Measurements from ENCODE around the gene GNA14. TPM values are rescaled to one million over a fixed set of nuclear protein-coding genes. Genes with fewer than 3 reads are reported as not detected.

The GNA14 gene
- total RNA-seq, 1 experiment from 2014 or later = 0.15 TPM

DNA sequence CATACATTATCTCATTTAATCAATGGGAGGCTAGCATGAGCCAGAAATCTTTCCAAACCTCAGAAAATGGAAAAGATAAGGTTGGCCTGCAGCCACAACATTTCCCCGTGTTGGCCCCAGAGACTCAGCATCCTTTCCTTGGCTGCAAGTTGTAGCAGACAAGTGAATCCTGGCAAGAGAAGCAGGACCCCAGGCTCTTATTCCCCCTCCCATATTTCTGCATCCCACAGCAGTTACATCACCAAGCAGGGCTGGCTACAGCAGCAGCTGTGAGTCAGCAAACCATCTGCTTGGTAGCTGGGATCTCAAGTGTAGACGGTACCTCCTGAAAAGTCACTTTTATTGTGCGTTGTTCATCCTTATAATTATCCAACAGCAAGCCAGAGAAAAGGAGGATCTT, 212.4 kb downstream of the GNA14 start:
- no TSS peak for BruUV-seq (replicated peaks)
- TF ChIP-seq REST (IDR thresholded peaks at IDR 0.05; ENCODE audit: insufficient read depth in 1 of 2, low read depth in 2 of 2, low read length in 1 of 2) = no peak
- TF ChIP-seq, protein P1, sequence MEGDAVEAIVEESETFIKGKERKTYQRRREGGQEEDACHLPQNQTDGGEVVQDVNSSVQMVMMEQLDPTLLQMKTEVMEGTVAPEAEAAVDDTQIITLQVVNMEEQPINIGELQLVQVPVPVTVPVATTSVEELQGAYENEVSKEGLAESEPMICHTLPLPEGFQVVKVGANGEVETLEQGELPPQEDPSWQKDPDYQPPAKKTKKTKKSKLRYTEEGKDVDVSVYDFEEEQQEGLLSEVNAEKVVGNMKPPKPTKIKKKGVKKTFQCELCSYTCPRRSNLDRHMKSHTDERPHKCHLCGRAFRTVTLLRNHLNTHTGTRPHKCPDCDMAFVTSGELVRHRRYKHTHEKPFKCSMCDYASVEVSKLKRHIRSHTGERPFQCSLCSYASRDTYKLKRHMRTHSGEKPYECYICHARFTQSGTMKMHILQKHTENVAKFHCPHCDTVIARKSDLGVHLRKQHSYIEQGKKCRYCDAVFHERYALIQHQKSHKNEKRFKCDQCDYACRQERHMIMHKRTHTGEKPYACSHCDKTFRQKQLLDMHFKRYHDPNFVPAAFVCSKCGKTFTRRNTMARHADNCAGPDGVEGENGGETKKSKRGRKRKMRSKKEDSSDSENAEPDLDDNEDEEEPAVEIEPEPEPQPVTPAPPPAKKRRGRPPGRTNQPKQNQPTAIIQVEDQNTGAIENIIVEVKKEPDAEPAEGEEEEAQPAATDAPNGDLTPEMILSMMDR (IDR thresholded peaks at IDR 0.05) = no peak
- no peak for TF ChIP-seq TCF7L2 (IDR thresholded peaks at IDR 0.05; ENCODE audit: low read depth, low read length)
- TF ChIP-seq SIN3A (IDR thresholded peaks at IDR 0.05; ENCODE audit: borderline replicate concordance, insufficient read depth, low read depth, low read length) = no peak
- no peak for TF ChIP-seq POLR2AphosphoS5 (IDR thresholded peaks at IDR 0.05; ENCODE audit: low read depth, low read length)
- Histone ChIP-seq H3K27me3 (ENCODE audit: control insufficient read depth, insufficient read depth, low read length) (no peaks in the 10 kb centered on the region), H3K9me3 (ENCODE audit: control insufficient read depth, insufficient read depth, low read depth, low read length) (no peaks in the 10 kb centered on the region), H3K27ac (ENCODE audit: low read length) (no peak overlapping the region), H3K4me3 (ENCODE audit: low read depth in 2 of 2, low read length in 2 of 2) (no peak overlapping the region), H3K36me3 (ENCODE audit: control insufficient read depth, insufficient read depth, low read length) (no peaks in the 10 kb centered on the region), H3K4me1 (ENCODE audit: control insufficient read depth, insufficient read depth, low read length) (no peaks in the 10 kb centered on the region)
- POLR2A ChIA-PET = no interaction called here
- DNase-seq (ENCODE audit: low read depth, low spot score) = no peak
- intact Hi-C loops (cut with micrococcal nuclease; ENCODE audit: unreplicated experiment) = no loop called here
- CTCF ChIA-PET = no interaction called here
- in situ Hi-C loops (cut with HindIII; ENCODE audit: low pct_unique_long_range_greater_than_20kb, low sequenced_read_pairs) = no loop called here
- no peak for ATAC-seq

- ChIA-PET CTCF (no interaction called here), POLR2A (no interaction called here)
- no peak for ATAC-seq
- no peak for TF ChIP-seq REST (IDR thresholded peaks at IDR 0.05; ENCODE audit: insufficient read depth in 1 of 2, low read depth in 2 of 2, low read length in 1 of 2)
- TF ChIP-seq SIN3A (IDR thresholded peaks at IDR 0.05; ENCODE audit: borderline replicate concordance, insufficient read depth, low read depth, low read length) = no peak
- TF ChIP-seq POLR2AphosphoS5 (IDR thresholded peaks at IDR 0.05; ENCODE audit: low read depth, low read length) = no peak
- TF ChIP-seq, protein P1 (IDR thresholded peaks at IDR 0.05) = no peak
- no peak for TF ChIP-seq TCF7L2 (IDR thresholded peaks at IDR 0.05; ENCODE audit: low read depth, low read length)
- intact Hi-C loops (cut with micrococcal nuclease; ENCODE audit: unreplicated experiment) (no loop called here), in situ Hi-C loops (cut with HindIII; ENCODE audit: low pct_unique_long_range_greater_than_20kb, low sequenced_read_pairs) (no loop called here)
- DNase-seq (ENCODE audit: low read depth, low spot score) = no peak
- Histone ChIP-seq H3K4me1 (ENCODE audit: control insufficient read depth, insufficient read depth, low read length) (no peaks in the 10 kb centered on the region), H3K27ac (ENCODE audit: low read length) (no peak overlapping the region), H3K27me3 (ENCODE audit: control insufficient read depth, insufficient read depth, low read length) (no peaks in the 10 kb centered on the region), H3K9me3 (ENCODE audit: control insufficient read depth, insufficient read depth, low read depth, low read length) (no peaks in the 10 kb centered on the region), H3K36me3 (ENCODE audit: control insufficient read depth, insufficient read depth, low read length) (no peaks in the 10 kb centered on the region), H3K4me3 (ENCODE audit: low read depth in 2 of 2, low read length in 2 of 2) (no peak overlapping the region)
- no TSS peak for BruUV-seq (replicated peaks)
These were observed 212.8 kb downstream of the GNA14 start for GRCh38 chr9:77435277-77435676.

Data from Panc1 (cell line).